ENCODE results near the gene GJA4.

The GJA4 gene

GRCh38 chr1:34761776-34762307 lies 31.0 kb upstream of the GJA4 start:
- no peak overlapping the region for H3K27ac ChIP-seq (ENCODE audit: extremely low read depth, low read depth, low read length)

GRCh38 chr1:34762474-34763141 lies 30.2 kb upstream of the GJA4 start:
- Histone ChIP-seq H3K27ac (ENCODE audit: extremely low read depth, low read depth, low read length) (no peak overlapping the region), H3K9me3 (ENCODE audit: control insufficient read depth, insufficient read depth, low read depth, low read length) (no peaks in the 10 kb centered on the region), H3K36me3 (ENCODE audit: control insufficient read depth in 2 of 2, insufficient read depth in 1 of 2, low read length in 2 of 2) (no peaks in the 10 kb centered on the region), H3K4me1 (ENCODE audit: control insufficient read depth, insufficient read depth, low read length) (no peaks in the 10 kb centered on the region), H3K4me3 (ENCODE audit: low read depth, low read length) (no peak overlapping the region)
- POLR2A ChIA-PET = no interaction called here
- TF ChIP-seq ZNF629 (tag by site-specific recombination; IDR thresholded peaks at IDR 0.05) (no peak), ZNF548 (tag by site-specific recombination; IDR thresholded peaks at IDR 0.05) (no peak), ZNF155 (tag by site-specific recombination; IDR thresholded peaks at IDR 0.05) (no peak), ZBTB17 (tag by site-specific recombination; IDR thresholded peaks at IDR 0.05) (no peak), ZNF350 (tag by site-specific recombination; IDR thresholded peaks at IDR 0.05) (no peak), KLF1 (tag by site-specific recombination; IDR thresholded peaks at IDR 0.05) (peak; percentile 68)
- CTCF ChIA-PET = interaction anchor here (0.9 kb wide), 1 partner anchor 16 kb away, joined by 3 read pairs; no protein-coding TSS in a partner anchor

More at GRCh38 chr1:34761776-34762307, 31.0 kb upstream of the GJA4 start:
- CTCF ChIA-PET = interaction anchor here (0.7 kb wide), 1 partner anchor 13 kb away, joined by 4 read pairs; no protein-coding TSS in a partner anchor
- H3K4me3 ChIP-seq (ENCODE audit: low read depth, low read length) = no peak overlapping the region
- no peaks in the 10 kb centered on the region for H3K4me1 ChIP-seq (ENCODE audit: control insufficient read depth, insufficient read depth, low read length)
- H3K9me3 ChIP-seq (ENCODE audit: control insufficient read depth, insufficient read depth, low read depth, low read length) = no peaks in the 10 kb centered on the region
- H3K36me3 ChIP-seq (ENCODE audit: control insufficient read depth in 2 of 2, insufficient read depth in 1 of 2, low read length in 2 of 2) = no peaks in the 10 kb centered on the region
- POLR2A ChIA-PET = no interaction called here
- TF ChIP-seq SCRT1 (tag by site-specific recombination; IDR thresholded peaks at IDR 0.05; ENCODE audit: borderline replicate concordance) (peak; percentile 57; the same call in 1 of the 2 replicates), ZBTB10 (tag by site-specific recombination; IDR thresholded peaks at IDR 0.05) (no peak), SCRT2 (tag by site-specific recombination; IDR thresholded peaks at IDR 0.05) (peak; percentile 84)

- ChIA-PET CTCF (interaction anchor here (0.9 kb wide), 1 partner anchor 17 kb away, joined by 3 read pairs; no protein-coding TSS in a partner anchor), POLR2A (no interaction called here)
- Histone ChIP-seq H3K27ac (ENCODE audit: extremely low read depth, low read depth, low read length) (no peak overlapping the region), H3K4me3 (ENCODE audit: low read depth, low read length) (no peak overlapping the region), H3K9me3 (ENCODE audit: control insufficient read depth, insufficient read depth, low read depth, low read length) (no peaks in the 10 kb centered on the region), H3K36me3 (ENCODE audit: control insufficient read depth in 2 of 2, insufficient read depth in 1 of 2, low read length in 2 of 2) (no peaks in the 10 kb centered on the region), H3K4me1 (ENCODE audit: control insufficient read depth, insufficient read depth, low read length) (no peaks in the 10 kb centered on the region)
- TF ChIP-seq ZFP3 (tag by site-specific recombination; IDR thresholded peaks at IDR 0.05; ENCODE audit: low read depth) = no peak
- no peak for TF ChIP-seq GLI2 (tag by site-specific recombination; IDR thresholded peaks at IDR 0.05; ENCODE audit: borderline replicate concordance, low read depth)
- TF ChIP-seq, protein P1, sequence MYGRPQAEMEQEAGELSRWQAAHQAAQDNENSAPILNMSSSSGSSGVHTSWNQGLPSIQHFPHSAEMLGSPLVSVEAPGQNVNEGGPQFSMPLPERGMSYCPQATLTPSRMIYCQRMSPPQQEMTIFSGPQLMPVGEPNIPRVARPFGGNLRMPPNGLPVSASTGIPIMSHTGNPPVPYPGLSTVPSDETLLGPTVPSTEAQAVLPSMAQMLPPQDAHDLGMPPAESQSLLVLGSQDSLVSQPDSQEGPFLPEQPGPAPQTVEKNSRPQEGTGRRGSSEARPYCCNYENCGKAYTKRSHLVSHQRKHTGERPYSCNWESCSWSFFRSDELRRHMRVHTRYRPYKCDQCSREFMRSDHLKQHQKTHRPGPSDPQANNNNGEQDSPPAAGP (tag by site-specific recombination; IDR thresholded peaks at IDR 0.05) = 0 out of 2 replicates have a peak, but pooled peaks have one; percentile 42
- TF ChIP-seq ZNF561 (tag by site-specific recombination; IDR thresholded peaks at IDR 0.05; ENCODE audit: borderline replicate concordance) = no peak
- peak; percentile 19; the same call in 1 of the 2 replicates for TF ChIP-seq ZNF366 (tag by site-specific recombination; conservative IDR thresholded peaks at IDR 0.05)
- TF ChIP-seq ZNF398 (tag by site-specific recombination; IDR thresholded peaks at IDR 0.05) = 0 out of 2 replicates have a peak, but pooled peaks have one; percentile 20
- TF ChIP-seq ZNF660 (tag by site-specific recombination; IDR thresholded peaks at IDR 0.05) = peak; percentile 100
- no peak for TF ChIP-seq WT1 (tag by site-specific recombination; IDR thresholded peaks at IDR 0.05)
- no peak for TF ChIP-seq EGR2 (tag by site-specific recombination; IDR thresholded peaks at IDR 0.05; ENCODE audit: low read depth)
- TF ChIP-seq, protein P2, sequence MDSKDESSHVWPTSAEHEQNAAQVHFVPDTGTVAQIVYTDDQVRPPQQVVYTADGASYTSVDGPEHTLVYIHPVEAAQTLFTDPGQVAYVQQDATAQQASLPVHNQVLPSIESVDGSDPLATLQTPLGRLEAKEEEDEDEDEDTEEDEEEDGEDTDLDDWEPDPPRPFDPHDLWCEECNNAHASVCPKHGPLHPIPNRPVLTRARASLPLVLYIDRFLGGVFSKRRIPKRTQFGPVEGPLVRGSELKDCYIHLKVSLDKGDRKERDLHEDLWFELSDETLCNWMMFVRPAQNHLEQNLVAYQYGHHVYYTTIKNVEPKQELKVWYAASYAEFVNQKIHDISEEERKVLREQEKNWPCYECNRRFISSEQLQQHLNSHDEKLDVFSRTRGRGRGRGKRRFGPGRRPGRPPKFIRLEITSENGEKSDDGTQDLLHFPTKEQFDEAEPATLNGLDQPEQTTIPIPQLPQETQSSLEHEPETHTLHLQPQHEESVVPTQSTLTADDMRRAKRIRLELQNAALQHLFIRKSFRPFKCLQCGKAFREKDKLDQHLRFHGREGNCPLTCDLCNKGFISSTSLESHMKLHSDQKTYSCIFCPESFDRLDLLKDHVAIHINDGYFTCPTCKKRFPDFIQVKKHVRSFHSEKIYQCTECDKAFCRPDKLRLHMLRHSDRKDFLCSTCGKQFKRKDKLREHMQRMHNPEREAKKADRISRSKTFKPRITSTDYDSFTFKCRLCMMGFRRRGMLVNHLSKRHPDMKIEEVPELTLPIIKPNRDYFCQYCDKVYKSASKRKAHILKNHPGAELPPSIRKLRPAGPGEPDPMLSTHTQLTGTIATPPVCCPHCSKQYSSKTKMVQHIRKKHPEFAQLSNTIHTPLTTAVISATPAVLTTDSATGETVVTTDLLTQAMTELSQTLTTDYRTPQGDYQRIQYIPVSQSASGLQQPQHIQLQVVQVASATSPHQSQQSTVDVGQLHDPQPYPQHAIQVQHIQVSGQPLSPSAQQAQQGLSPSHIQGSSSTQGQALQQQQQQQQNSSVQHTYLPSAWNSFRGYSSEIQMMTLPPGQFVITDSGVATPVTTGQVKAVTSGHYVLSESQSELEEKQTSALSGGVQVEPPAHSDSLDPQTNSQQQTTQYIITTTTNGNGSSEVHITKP (tag by site-specific recombination; IDR thresholded peaks at IDR 0.05) = 0 out of 2 replicates have a peak, but pooled peaks have one; percentile 11
- TF ChIP-seq ZNF701 (tag by site-specific recombination; IDR thresholded peaks at IDR 0.05) = no peak
These were observed 29.5 kb upstream of the GJA4 start for GRCh38 chr1:34763142-34763781.

All from HEK293 (cell line).